HL-60 (cell line): ENCODE measurements around the gene GLT8D1.

ENCODE experiments used
- DNase-seq, 2 experiments: peaks; one replicate each; pipeline ENCODE4 v3.0.0-alpha.2; 2010 to 2020; ENCODE audit warnings: low read depth in 1 of 2, low spot score in 1 of 2
- H3K27ac ChIP-seq: fragments of 250-450 bp; sonication (Bioruptor Pico); replicated peaks from 2 replicates; pipeline ENCODE4 v1.5.1; 2020; ENCODE audit warnings: mild to moderate bottlenecking, moderate library complexity
- H3K27me3 ChIP-seq: fragments of 250-450 bp; sonication (Bioruptor Pico); 2 replicates; pipeline ENCODE4 v1.5.1; 2021; ENCODE audit warnings: mild to moderate bottlenecking, moderate library complexity; ENCODE audit not compliant: insufficient read depth, poor library complexity, severe bottlenecking
- H3K4me3 ChIP-seq: replicated peaks from 2 replicates; pipeline ENCODE4 v1.5.1; 2011; ENCODE audit warnings: mild to moderate bottlenecking, control low read depth, low read length; ENCODE audit not compliant: insufficient read depth
- GABPA ChIP-seq: IDR thresholded peaks from 2 replicates; pipeline ENCODE4 v1.6.1; 2012; ENCODE audit warnings: low read depth
- POLR2AphosphoS5 ChIP-seq: IDR thresholded peaks from 2 replicates; pipeline ENCODE4 v1.6.1; 2012; ENCODE audit warnings: low read depth
- SPI1 ChIP-seq: IDR thresholded peaks from 2 replicates; pipeline ENCODE4 v1.6.1; 2012; ENCODE audit warnings: low read depth, mild to moderate bottlenecking, borderline replicate concordance
- TF ChIP-seq, protein P1 (sequence below): IDR thresholded peaks from 2 replicates; pipeline ENCODE4 v1.6.1; 2012; ENCODE audit warnings: low read depth; ENCODE audit not compliant: insufficient replicate concordance
- TF ChIP-seq, protein P2 (sequence below): IDR thresholded peaks from one replicate; pipeline ENCODE4 v1.5.1; 2011; ENCODE audit warnings: low read length, control low read depth, inconsistent platforms; ENCODE audit not compliant: insufficient read depth

GLT8D1 gene

DNA sequence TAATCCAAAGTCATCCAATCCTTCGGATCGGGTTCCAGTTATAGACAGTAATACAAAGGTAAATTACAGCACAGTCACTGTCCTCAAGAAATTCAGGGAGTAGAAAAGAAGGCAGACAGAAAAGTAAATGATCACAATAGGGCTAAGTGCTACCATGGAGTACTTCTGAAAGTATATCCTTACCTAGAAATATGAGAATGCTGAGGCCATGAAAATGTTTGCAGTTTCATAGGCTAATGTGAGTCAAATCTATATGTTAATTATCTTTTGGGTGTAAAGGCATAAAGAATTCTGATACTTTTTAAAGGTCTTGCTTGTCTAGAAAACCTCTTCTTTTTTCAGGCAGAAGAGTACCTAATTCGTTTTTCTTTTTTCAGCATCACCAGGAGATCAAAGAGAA is 49.7 kb downstream of the GLT8D1 start:
- Histone ChIP-seq H3K27me3 (no peaks in the 10 kb centered on the region), H3K27ac (no peak overlapping the region), H3K4me3 (no peak overlapping the region)
- no peak for DNase-seq
- no peak for TF ChIP-seq SPI1
- TF ChIP-seq POLR2AphosphoS5: no peak
- TF ChIP-seq GABPA: no peak
- TF ChIP-seq, protein P1, sequence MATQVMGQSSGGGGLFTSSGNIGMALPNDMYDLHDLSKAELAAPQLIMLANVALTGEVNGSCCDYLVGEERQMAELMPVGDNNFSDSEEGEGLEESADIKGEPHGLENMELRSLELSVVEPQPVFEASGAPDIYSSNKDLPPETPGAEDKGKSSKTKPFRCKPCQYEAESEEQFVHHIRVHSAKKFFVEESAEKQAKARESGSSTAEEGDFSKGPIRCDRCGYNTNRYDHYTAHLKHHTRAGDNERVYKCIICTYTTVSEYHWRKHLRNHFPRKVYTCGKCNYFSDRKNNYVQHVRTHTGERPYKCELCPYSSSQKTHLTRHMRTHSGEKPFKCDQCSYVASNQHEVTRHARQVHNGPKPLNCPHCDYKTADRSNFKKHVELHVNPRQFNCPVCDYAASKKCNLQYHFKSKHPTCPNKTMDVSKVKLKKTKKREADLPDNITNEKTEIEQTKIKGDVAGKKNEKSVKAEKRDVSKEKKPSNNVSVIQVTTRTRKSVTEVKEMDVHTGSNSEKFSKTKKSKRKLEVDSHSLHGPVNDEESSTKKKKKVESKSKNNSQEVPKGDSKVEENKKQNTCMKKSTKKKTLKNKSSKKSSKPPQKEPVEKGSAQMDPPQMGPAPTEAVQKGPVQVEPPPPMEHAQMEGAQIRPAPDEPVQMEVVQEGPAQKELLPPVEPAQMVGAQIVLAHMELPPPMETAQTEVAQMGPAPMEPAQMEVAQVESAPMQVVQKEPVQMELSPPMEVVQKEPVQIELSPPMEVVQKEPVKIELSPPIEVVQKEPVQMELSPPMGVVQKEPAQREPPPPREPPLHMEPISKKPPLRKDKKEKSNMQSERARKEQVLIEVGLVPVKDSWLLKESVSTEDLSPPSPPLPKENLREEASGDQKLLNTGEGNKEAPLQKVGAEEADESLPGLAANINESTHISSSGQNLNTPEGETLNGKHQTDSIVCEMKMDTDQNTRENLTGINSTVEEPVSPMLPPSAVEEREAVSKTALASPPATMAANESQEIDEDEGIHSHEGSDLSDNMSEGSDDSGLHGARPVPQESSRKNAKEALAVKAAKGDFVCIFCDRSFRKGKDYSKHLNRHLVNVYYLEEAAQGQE: no peak
- TF ChIP-seq, protein P2, sequence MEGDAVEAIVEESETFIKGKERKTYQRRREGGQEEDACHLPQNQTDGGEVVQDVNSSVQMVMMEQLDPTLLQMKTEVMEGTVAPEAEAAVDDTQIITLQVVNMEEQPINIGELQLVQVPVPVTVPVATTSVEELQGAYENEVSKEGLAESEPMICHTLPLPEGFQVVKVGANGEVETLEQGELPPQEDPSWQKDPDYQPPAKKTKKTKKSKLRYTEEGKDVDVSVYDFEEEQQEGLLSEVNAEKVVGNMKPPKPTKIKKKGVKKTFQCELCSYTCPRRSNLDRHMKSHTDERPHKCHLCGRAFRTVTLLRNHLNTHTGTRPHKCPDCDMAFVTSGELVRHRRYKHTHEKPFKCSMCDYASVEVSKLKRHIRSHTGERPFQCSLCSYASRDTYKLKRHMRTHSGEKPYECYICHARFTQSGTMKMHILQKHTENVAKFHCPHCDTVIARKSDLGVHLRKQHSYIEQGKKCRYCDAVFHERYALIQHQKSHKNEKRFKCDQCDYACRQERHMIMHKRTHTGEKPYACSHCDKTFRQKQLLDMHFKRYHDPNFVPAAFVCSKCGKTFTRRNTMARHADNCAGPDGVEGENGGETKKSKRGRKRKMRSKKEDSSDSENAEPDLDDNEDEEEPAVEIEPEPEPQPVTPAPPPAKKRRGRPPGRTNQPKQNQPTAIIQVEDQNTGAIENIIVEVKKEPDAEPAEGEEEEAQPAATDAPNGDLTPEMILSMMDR: no peak

DNA sequence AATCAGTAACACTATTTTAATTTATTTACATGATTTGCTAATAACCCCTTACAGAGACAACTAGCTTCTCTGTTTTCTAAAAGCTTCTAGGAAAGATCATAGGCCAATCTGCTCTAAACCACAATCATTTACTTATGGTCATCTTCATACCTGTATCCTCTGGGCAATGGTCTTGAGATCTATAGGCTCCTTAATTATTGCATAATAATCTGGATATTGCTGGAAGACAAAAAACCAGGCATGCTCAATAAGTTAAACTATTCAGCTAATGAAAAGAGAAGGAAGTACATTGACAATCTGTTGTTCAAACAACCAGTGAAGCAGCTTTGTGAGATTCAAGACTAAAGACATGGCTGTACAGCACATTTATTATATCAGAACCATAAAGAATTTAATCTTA is 54.0 kb downstream of the GLT8D1 start:
- H3K27me3 ChIP-seq: no peaks in the 10 kb centered on the region
- H3K27ac ChIP-seq: no peak overlapping the region
- H3K4me3 ChIP-seq: no peak overlapping the region
- no peak for DNase-seq
- no peak for TF ChIP-seq POLR2AphosphoS5
- TF ChIP-seq, protein P2: no peak
- TF ChIP-seq SPI1: no peak
- TF ChIP-seq GABPA: no peak

DNA sequence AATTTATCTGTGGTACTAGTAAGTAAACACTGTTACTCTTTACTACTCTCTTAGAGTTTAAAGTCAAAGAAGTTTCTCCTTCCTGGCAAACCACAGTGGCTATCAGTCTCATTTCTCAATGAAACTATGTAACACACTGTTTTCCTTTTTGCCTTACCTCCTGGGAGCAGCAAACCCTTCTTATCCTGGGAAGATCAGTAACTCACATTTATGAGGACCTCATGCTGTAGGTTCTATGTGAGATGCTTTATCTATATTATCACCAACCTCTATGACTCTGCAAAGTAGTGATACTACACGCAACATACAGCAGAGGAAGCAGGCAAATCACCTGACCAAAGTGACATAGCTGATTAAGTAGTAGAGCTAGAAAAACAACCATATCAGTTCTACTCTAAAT is 55.2 kb downstream of the GLT8D1 start:
- no peaks in the 10 kb centered on the region for H3K27me3 ChIP-seq
- H3K4me3 ChIP-seq: no peak overlapping the region
- no peak for DNase-seq
- TF ChIP-seq POLR2AphosphoS5: no peak
- TF ChIP-seq GABPA: no peak
- TF ChIP-seq, protein P1: no peak
- TF ChIP-seq, protein P2: no peak
- TF ChIP-seq SPI1: no peak
- H3K27ac ChIP-seq: no peak overlapping the region

DNA sequence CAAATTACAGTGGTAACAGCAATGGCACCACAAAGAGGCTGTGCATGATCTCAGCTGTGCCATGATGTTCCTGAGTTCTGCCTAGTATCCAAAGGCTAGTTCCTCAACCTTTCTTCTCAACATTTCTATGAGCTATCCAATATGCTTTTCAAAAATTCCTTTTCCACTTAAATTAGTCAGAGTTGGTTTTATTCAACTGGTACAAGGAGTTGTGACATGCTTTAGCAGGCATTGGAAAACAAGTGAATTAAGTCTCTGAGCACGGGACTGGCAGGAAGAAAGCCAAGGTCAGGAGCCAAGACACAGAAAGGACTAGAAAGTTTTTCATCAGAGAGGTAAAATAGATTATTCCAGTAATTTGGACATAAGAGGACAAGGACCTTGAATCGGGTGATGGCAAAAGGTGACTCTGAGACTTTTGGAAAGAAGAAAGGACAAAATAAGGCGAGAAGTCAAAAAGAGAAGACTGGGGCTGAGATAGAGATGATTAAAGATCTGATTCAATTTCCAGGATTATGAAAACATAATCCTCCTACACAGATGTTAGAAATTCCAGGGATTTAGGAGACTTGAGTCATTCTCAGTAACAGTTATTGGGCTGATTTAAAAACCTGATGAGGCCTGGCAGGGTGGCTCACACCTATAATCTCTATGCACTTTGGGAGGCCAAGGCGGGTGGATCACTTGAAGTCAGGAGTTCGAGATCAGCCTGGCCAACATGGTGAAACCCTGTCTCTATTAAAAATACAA is 56.0 kb downstream of the GLT8D1 start:
- Histone ChIP-seq H3K27me3 (no peaks in the 10 kb centered on the region), H3K4me3 (no peak overlapping the region), H3K27ac (no peak overlapping the region)
- no peak for DNase-seq
- TF ChIP-seq POLR2AphosphoS5 (no peak), SPI1 (no peak)
- TF ChIP-seq, protein P1: no peak
- TF ChIP-seq, protein P2: no peak
